GM21786 (cell line): Measurements from ENCODE around the gene ZNF329.
"Not testable (repeated sequence)": the region's sequence is repeated elsewhere in the genome, so short reads cannot be mapped to it uniquely, and the experiment has no call there.

ENCODE experiments used
- ATAC-seq: cut with Tn5 transposase; IDR thresholded peaks from one replicate; pipeline ENCODE4 v1.9.1; 2021; ENCODE audit not compliant: unreplicated experiment

Gene ZNF329

DNA sequence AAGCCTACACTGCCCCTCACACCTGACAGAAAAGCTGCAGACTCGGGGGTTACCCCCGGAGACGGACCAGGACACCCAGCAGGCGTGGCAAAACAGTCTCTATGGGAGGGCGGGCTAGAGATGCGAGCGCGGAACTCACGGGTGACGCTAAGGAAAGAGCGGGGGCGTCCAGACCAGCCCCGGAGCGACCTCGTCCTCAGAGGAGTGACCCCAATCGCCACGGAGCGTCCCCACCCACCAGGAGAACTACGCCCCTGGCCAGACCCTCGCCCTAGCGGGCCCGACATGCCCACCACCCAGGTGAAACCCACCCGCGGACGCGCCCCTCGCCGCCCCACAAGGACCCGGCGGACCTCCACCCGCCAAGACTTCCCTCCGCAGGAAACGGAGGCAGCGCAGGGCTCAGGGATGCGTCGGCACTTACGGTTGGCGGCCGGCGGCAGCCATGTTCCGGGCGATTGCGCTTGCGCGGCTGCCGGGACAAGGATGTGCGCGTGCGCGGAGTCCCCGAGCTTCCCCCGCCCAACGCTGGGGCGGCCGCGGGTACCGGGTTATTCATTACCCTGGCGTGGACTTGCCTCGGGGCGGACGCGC lies at the start of gene ZNF329:
Gene ZNF329 (minus strand): TSS at position 462 of the 594 bp plus-strand sequence. CDS start 21,286 bp downstream, outside the sequence.
- peak; percentile 45 for ATAC-seq

- ATAC-seq: no peak
Measured at GRCh38 chr19:58196901-58197616, 46.5 kb upstream of the ZNF329 start.

DNA sequence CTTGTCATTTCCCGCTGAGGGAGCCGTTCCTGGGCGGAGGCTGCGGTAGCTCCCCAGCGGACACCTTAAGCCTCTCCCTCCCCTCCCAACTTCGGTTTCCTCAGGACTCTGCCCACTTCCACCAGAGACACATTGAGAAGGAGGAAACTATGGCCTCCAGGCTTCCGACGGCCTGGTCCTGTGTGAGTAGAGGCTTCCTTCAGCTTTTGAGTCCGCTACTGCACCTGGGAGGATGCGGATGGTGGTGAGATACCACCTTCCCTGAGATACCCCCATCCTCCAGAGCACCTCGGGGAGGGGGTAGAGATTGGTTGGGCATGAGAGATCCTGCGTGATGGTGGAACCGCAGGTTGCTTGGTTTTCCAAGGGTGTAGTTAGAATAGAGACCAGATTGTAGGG lies 33.2 kb upstream of the ZNF329 start:
- ATAC-seq: no peak

GRCh38 chr19:58182989-58183816 lies 32.6 kb upstream of the ZNF329 start, which contains the start of gene ZNF274:
ZNF274 (plus strand) TSS chr19:58183061; CDS start chr19:58183966, 905 bp downstream.
- ATAC-seq: peak; percentile 78

- ATAC-seq: no peak
Measured at GRCh38 chr19:58182577-58182988, 32.0 kb upstream of the ZNF329 start.

DNA sequence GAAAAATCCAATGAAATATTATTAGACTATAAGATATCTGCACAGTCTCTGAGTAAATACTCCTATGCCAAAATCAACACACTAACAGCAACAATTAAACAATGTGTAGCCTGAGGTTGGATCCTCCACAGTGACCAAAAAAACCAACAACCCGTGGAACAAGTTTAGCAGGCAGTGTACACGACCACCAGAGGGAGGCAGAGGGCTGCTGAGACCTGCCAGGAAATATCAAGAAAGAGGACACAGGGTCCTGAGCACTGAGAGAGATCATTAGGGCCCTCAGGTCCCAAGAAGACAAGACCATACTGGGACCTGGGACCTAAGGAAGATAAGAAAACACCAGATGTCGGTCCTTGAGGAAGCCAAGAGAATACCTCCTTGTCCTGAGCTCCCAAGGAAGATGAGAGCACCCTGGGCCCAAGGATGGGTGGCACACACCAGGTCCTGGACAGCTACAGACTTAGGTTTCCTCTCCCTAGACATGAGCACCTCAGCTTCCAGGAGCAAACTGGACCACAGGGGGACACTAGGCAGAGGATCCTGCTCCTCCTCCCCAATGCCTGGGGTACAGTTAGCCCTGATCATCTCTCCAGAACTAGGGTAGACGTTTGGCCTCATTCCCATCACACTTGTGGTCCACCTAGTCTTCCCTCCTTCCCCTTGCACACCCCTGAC lies 31.4 kb upstream of the ZNF329 start:
- no peak for ATAC-seq

GRCh38 chr19:58170860-58171259 lies 20.3 kb upstream of the ZNF329 start:
- no peak for ATAC-seq

DNA sequence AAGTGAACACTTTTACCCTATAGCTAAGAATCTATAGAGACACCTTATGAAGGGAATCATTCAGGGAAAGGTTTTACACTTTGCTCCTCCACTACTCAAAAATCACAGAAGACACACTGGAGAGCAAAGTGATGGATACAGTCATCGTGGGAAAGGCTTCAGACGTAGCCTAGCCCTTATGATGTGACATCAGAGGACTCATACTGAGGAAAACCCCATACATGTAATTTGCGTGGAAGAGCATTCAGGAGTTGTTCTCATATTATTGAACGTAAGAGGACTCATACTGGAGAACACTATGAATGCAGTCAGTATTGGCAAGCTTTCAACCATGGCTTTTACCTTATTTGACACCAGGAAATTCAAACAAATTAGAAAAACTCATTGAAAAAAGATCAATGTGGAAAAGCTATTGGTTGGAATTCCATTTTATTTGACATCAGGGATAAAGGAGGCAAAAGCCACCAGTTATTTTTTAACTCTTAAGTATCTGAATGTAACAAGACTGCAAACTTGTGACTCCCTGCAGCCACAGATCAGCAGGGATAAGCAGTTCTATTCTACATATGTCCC lies 16.2 kb upstream of the ZNF329 start:
- ATAC-seq: no peak

GRCh38 chr19:58166268-58166667 lies 15.7 kb upstream of the ZNF329 start:
- ATAC-seq: no peak

DNA sequence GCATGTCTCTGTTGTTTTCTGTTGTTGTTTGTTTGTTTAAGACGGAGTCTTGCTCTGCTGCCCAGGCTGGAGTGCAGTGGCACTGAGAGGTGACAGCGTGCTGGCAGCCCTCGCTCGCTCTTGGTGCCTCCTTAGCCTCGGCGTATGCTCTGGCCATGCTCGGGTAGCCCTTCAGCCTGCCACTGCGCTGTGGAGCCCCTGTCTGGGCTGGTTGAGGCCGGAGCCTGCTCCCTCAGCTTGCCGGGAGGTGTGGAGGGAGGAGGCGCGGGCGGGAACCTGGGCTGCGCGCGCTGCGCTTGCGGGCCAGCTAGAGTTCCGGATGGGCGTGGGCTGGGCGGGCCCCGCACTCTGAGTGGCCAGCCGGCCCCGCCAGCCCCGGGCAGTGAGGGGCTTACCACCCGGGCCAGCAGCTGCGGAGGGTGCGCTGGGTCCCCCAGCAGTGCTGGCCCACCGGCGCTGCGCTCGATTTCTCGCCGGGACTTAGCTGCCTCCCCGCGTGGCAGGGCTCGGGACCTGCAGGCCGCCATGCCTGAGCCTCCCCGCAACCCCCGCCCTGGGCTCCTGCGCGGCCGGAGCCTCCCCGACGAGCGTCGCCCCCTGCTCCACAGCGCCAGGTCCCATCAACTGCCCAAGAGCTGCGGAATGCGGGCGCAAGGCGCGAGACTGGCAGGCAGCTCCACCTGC lies 6.6 kb upstream of the ZNF329 start:
- ATAC-seq: no peak

DNA sequence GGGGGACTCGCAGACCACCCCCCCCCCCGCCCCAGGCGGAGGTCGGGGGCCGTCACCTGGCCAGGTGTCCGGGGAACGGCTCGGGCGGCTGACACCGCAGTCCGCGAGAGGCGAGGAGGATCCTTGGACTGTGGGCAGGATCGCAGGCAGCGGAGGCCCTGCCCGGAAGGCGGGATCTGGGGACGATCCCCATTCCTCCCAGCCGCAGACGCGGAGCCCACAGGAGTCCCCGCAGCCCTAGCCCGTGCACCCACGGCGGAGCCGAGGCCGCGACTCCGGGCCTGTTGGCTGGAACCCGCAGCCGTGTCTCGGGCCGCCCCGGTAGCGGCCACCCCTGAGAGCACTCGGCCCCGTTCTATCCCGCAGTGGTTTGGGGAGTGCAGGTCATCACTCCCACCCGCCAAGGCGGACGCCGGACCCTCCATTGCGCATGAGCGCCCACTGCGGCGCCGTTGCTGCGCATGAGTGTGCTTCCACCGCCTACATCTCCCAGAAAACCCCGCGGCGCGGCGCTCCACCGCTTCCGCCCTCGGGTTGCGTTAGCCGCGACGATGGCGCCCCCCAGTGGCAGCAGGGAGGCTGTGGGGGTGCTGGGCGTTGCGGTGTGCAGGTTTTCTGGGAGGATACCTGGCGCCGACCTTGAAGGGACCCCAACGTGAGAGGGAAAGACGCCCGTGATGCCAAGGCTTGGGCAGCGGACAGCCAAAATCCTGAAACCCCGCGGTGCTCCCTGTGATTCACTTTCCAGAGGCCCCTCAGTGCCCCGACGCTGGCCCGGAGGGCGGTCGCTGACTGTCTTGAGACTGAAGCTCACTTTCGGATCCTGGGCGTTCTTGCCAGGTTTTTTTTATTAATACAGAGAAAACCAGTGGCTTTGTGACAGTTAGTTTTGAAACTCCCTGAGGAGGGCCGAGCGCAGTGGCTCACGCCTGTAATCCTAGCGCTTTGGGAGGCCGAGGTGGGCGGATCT lies 4.4 kb upstream of the ZNF329 start:
- peak; percentile 77 for ATAC-seq

- no peak for ATAC-seq
Measured at GRCh38 chr19:58154287-58154678, 3.7 kb upstream of the ZNF329 start.

- no peak for ATAC-seq
Measured at GRCh38 chr19:58153386-58153785, 2.8 kb upstream of the ZNF329 start.

- ATAC-seq: not testable (repeated sequence)
Measured at GRCh38 chr19:58147475-58147874, 3.1 kb downstream of the ZNF329 start.

- no peak for ATAC-seq
Measured at GRCh38 chr19:58145849-58146248, 4.7 kb downstream of the ZNF329 start.

DNA sequence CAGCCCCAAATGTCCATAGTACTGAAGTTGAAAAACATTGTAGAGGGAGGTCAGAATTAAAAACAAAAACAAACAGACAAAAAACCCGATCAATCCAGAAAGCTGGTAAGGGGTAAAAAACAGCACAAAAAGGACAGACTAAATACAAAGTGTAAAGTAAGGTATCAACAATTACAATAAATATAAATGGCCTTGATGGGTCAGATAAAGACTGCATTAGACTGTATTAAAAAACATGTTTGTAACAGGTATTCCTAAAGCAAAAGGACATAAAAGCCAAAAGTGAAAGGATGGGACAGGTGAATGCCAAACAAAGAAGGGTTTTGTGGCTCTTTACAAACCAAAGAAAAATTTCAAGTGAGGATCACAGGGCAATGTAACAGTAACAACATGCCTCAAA lies 16.3 kb downstream of the ZNF329 start:
- ATAC-seq: no peak

DNA sequence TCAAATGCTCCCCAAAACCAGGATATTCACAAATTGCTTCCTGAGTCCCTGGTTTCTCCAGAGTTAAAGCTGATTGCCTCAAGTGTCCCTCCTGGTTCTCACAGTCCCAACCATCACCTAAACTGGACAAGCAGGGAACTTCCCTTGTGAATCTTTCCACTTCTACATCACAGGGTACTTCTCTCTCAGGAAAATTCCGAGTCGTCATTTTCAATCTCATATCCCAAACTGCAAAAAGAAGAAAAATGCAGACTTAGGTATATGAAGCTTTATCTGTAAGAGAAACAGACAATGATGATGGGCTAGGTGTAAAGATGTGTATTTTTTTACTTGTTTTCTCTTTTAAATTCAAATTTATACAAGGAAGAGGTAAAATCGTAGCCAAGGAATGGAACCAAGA lies 21.3 kb downstream of the ZNF329 start:
- ATAC-seq: no peak

GRCh38 chr19:58128041-58128685 lies 22.4 kb downstream of the ZNF329 start:
- no peak for ATAC-seq

DNA sequence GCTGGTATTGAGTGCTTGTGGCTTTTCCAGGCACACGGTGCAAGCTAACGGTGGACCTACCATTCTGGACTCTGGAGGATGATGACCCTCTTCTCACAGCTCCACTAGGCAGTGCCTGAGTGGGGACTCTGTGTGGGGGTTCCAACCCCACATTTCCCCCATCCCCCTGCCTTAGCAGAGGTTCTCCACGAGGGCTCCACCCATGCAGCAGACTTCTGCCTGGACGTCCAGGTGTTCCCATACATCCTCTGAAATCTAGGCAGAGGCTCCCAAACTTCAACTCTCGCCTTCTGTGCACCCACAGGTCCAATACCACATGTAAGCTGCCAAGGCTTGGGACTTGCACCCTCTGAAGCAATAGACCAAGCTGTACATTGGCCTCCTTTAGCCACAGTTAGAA lies 27.2 kb downstream of the ZNF329 start:
- no peak for ATAC-seq
